Neuronal stem cell (in vitro differentiated cells): ENCODE results near the gene PXK.

ENCODE experiments used
- DNase-seq: peaks from one replicate; pipeline ENCODE4 v3.0.0-alpha.2; 2013; ENCODE audit warnings: low spot score
- H2AFZ ChIP-seq: one replicate; pipeline ENCODE4 v1.6.1; 2013; ENCODE audit warnings: mild to moderate bottlenecking, low read length, inconsistent platforms
- H2AK5ac ChIP-seq: 2 replicates; pipeline ENCODE4 v1.6.1; 2013; ENCODE audit warnings: low read depth, mild to moderate bottlenecking, inconsistent platforms, low read length, moderate library complexity, mixed read lengths
- H2BK120ac ChIP-seq: 2 replicates; pipeline ENCODE4 v1.6.1; 2013; ENCODE audit warnings: low read depth, mild to moderate bottlenecking, inconsistent platforms, low read length, moderate library complexity, mixed read lengths
- H2BK12ac ChIP-seq: one replicate; pipeline ENCODE4 v1.6.1; 2013; ENCODE audit warnings: low read length, inconsistent platforms
- H2BK15ac ChIP-seq: 2 replicates; pipeline ENCODE4 v1.6.1; 2013; ENCODE audit warnings: mild to moderate bottlenecking, low read length, inconsistent platforms, mixed read lengths
- H2BK5ac ChIP-seq: one replicate; pipeline ENCODE4 v1.6.1; 2013; ENCODE audit warnings: inconsistent platforms, mild to moderate bottlenecking, low read length, moderate library complexity
- H3K14ac ChIP-seq: one replicate; pipeline ENCODE4 v1.6.1; 2013; ENCODE audit warnings: low read length, inconsistent platforms
- H3K18ac ChIP-seq: 2 replicates; pipeline ENCODE4 v1.6.1; 2013; ENCODE audit warnings: low read length, inconsistent platforms
- H3K23ac ChIP-seq: 2 replicates; pipeline ENCODE4 v1.6.1; 2013; ENCODE audit warnings: low read depth, mild to moderate bottlenecking, mixed read lengths, low read length, inconsistent platforms; ENCODE audit not compliant: poor library complexity
- H3K27ac ChIP-seq: replicated peaks from 3 replicates; pipeline ENCODE4 v1.5.1; 2013; ENCODE audit warnings: low read length, inconsistent platforms
- H3K27me3 ChIP-seq, 3 experiments: 2 replicates each; pipeline ENCODE4 v1.6.1; 2013; ENCODE audit warnings: low read length in 3 of 3, mild to moderate bottlenecking in 2 of 3, inconsistent platforms in 1 of 3, low read depth in 1 of 3, mixed read lengths in 1 of 3, moderate library complexity in 1 of 3; ENCODE audit not compliant: control insufficient read depth in 3 of 3, insufficient read depth in 3 of 3
- H3K36me3 ChIP-seq, 2 donors: replicated peaks in 1 of 2; 2 replicates each; pipeline ENCODE4 v1.6.1; 2013; ENCODE audit warnings: low read length in 2 of 2; ENCODE audit not compliant: control insufficient read depth in 2 of 2, insufficient read depth in 2 of 2
- H3K4ac ChIP-seq: 2 replicates; pipeline ENCODE4 v1.6.1; 2013; ENCODE audit warnings: inconsistent platforms, mild to moderate bottlenecking, low read length, moderate library complexity
- H3K4me1 ChIP-seq, 2 donors: 1 replicate in 1 of 2; 2 replicates in 1 of 2; pipeline ENCODE4 v1.6.1; 2013; ENCODE audit warnings: low read length in 2 of 2, low read depth in 1 of 2; ENCODE audit not compliant: control insufficient read depth in 2 of 2, insufficient read depth in 1 of 2
- H3K4me2 ChIP-seq: one replicate; pipeline ENCODE4 v1.6.1; 2013; ENCODE audit warnings: mild to moderate bottlenecking, low read length, inconsistent platforms; ENCODE audit not compliant: insufficient read depth, poor library complexity, severe bottlenecking
- H3K4me3 ChIP-seq, 2 donors: 2 replicates each; pipeline ENCODE4 v1.5.1; 2013; ENCODE audit warnings: low read length in 2 of 2, mild to moderate bottlenecking in 2 of 2, inconsistent platforms in 1 of 2, moderate library complexity in 1 of 2
- H3K79me1 ChIP-seq: one replicate; pipeline ENCODE4 v1.6.1; 2013; ENCODE audit warnings: low read depth, mild to moderate bottlenecking, inconsistent platforms, low read length, moderate library complexity
- H3K9ac ChIP-seq: one replicate; pipeline ENCODE4 v1.6.1; 2013; ENCODE audit warnings: mild to moderate bottlenecking, low read depth, low read length, inconsistent platforms; ENCODE audit not compliant: poor library complexity
- H3K9me3 ChIP-seq, 2 donors: replicated peaks in 1 of 2; 2 replicates each; pipeline versions ENCODE3 to v1.6.1; 2013; ENCODE audit warnings: low read length in 2 of 2, mild to moderate bottlenecking in 2 of 2, inconsistent platforms in 1 of 2, low read depth in 1 of 2, mixed read lengths in 1 of 2, moderate library complexity in 1 of 2; ENCODE audit not compliant: control insufficient read depth in 2 of 2, insufficient read depth in 1 of 2
- H4K8ac ChIP-seq: one replicate; pipeline ENCODE4 v1.6.1; 2013; ENCODE audit warnings: low read depth, mild to moderate bottlenecking, inconsistent platforms, low read length, moderate library complexity
- H4K91ac ChIP-seq: one replicate; pipeline ENCODE4 v1.6.1; 2013; ENCODE audit warnings: low read length, low read depth, mild to moderate bottlenecking, inconsistent platforms; ENCODE audit not compliant: poor library complexity
- WGBS, 2 donors: extraction: QIAGEN DNeasy Blood & Tissue Kit; methylation state at CpG; one replicate each; pipeline ENCODE4 v1.1.7; 2013; ENCODE audit warnings: missing lambda C conversion rate in 2 of 2, mixed read lengths in 1 of 2; ENCODE audit not compliant: insufficient read length in 2 of 2, insufficient replicate concordance in 1 of 2; ENCODE audit errors: extremely low coverage in 2 of 2; 5-methylcytosine and 5-hydroxymethylcytosine counted together

PXK gene

DNA sequence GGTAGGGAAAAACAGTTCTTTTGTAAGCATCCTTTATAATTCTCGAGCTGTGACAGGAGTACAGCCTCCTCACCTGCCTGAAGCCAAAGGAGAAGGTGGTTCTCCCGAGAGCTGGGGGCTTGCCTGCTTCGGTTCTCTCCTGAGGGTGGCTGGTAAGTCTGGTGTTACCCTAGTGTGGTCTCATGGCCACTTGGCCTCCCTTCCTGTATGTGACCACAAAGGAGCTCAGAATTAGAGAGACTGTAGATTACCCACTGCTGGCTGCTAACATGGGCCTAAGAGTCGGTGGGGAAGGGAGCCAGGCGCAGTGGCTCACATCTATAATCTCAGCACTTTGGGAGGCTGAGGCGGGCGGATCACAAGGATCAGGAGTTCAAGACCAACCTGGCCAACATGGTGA lies 88.3 kb downstream of the PXK start:
- no CpG with 5 or more reads among the region's 7 CpGs for WGBS, 2 donors
- no peak for DNase-seq
- H3K27me3 ChIP-seq = no peaks in the 10 kb centered on the region
- H4K8ac ChIP-seq = no peak overlapping the region
- H3K4me2 ChIP-seq = no peak overlapping the region
- no peak overlapping the region for H2BK5ac ChIP-seq
- H2BK15ac ChIP-seq = no peak overlapping the region
- H3K79me1 ChIP-seq = no peaks in the 10 kb centered on the region
- H3K9me3 ChIP-seq = no peaks in the 10 kb centered on the region
- H3K4me1 ChIP-seq = peaks cover 0 to 3% of the 10 kb centered on the region in 2 donors
- no peak overlapping the region for H3K4ac ChIP-seq
- no peak overlapping the region for H3K27ac ChIP-seq
- no peak overlapping the region for H2BK12ac ChIP-seq
- no peak overlapping the region for H2AFZ ChIP-seq
- no peak overlapping the region for H3K23ac ChIP-seq
- no peak overlapping the region for H3K18ac ChIP-seq
- H4K91ac ChIP-seq = no peak overlapping the region
- no peak overlapping the region for H2AK5ac ChIP-seq
- H2BK120ac ChIP-seq = no peak overlapping the region
- H3K9ac ChIP-seq = no peak overlapping the region
- no peak overlapping the region for H3K4me3 ChIP-seq
- H3K36me3 ChIP-seq = peaks cover 8 to 51% of the 10 kb centered on the region in 2 donors
- no peak overlapping the region for H3K14ac ChIP-seq

- no peak overlapping the region for H4K91ac ChIP-seq
- no peaks in the 10 kb centered on the region for H3K79me1 ChIP-seq
- no peak overlapping the region for H3K9ac ChIP-seq
- no peaks in the 10 kb centered on the region for H3K9me3 ChIP-seq
- no CpG with 5 or more reads among the region's 8 CpGs for WGBS, 2 donors
- H3K4ac ChIP-seq = no peak overlapping the region
- H3K4me1 ChIP-seq = no peaks in the 10 kb centered on the region
- no peak overlapping the region for H3K4me2 ChIP-seq
- peaks cover 15 to 69% of the 10 kb centered on the region in 2 donors for H3K36me3 ChIP-seq
- no peak overlapping the region for H3K4me3 ChIP-seq
- no peak overlapping the region for H3K18ac ChIP-seq
- H3K23ac ChIP-seq = no peak overlapping the region
- H3K14ac ChIP-seq = no peak overlapping the region
- no peak overlapping the region for H2BK15ac ChIP-seq
- H2AFZ ChIP-seq = no peak overlapping the region
- no peak overlapping the region for H2BK5ac ChIP-seq
- H4K8ac ChIP-seq = no peak overlapping the region
- H3K27ac ChIP-seq = no peak overlapping the region
- no peaks in the 10 kb centered on the region for H3K27me3 ChIP-seq
- no peak overlapping the region for H2BK12ac ChIP-seq
- no peak for DNase-seq
- no peak overlapping the region for H2AK5ac ChIP-seq
- no peak overlapping the region for H2BK120ac ChIP-seq
Measured at GRCh38 chr3:58422756-58423325, 90.1 kb downstream of the PXK start.

DNA sequence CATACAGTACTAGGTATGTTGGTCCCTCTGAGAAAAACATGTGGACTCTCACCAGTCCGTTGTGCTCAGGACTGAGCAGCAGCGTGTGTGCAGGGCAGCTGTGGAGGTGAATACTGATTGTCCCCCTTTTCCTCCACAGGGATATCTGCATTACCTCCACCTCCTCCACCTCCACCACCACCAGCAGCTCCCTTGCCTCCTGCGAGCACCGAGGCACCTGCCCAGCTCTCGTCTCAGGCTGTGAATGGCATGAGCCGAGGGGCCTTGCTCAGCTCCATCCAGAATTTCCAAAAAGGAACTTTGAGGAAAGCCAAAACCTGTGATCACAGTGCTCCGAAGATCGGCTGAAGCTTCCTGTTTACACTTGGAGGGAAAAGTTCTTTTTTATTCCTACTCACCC lies 91.9 kb downstream of the PXK start:
- H2AK5ac ChIP-seq = no peak overlapping the region
- WGBS, 2 donors = no CpG with 5 or more reads among the region's 8 CpGs
- H3K14ac ChIP-seq = no peak overlapping the region
- no peak overlapping the region for H2BK12ac ChIP-seq
- no peak overlapping the region for H2BK120ac ChIP-seq
- no peak for DNase-seq
- no peaks in the 10 kb centered on the region for H3K4me1 ChIP-seq
- H4K8ac ChIP-seq = no peak overlapping the region
- H3K4ac ChIP-seq = no peak overlapping the region
- no peak overlapping the region for H4K91ac ChIP-seq
- H2BK5ac ChIP-seq = no peak overlapping the region
- H3K36me3 ChIP-seq = peaks cover 24 to 87% of the 10 kb centered on the region in 2 donors
- H3K4me3 ChIP-seq = no peak overlapping the region
- no peak overlapping the region for H3K4me2 ChIP-seq
- H3K27me3 ChIP-seq = no peaks in the 10 kb centered on the region
- H3K18ac ChIP-seq = no peak overlapping the region
- no peak overlapping the region for H3K27ac ChIP-seq
- H3K9ac ChIP-seq = no peak overlapping the region
- no peaks in the 10 kb centered on the region for H3K79me1 ChIP-seq
- H2AFZ ChIP-seq = no peak overlapping the region
- no peak overlapping the region for H3K23ac ChIP-seq
- H3K9me3 ChIP-seq = no peaks in the 10 kb centered on the region
- H2BK15ac ChIP-seq = no peak overlapping the region

GRCh38 chr3:58425782-58426181 lies 93.1 kb downstream of the PXK start:
- WGBS, 2 donors = no CpG with 5 or more reads among the region's 2 CpGs
- H3K36me3 ChIP-seq = peaks cover 29 to 97% of the 10 kb centered on the region in 2 donors

More at GRCh38 chr3:58425782-58426181, 93.1 kb downstream of the PXK start:
- no peak overlapping the region for H3K14ac ChIP-seq
- no peaks in the 10 kb centered on the region for H3K9me3 ChIP-seq
- H3K79me1 ChIP-seq = no peaks in the 10 kb centered on the region
- no peak overlapping the region for H3K4me2 ChIP-seq
- DNase-seq = no peak
- no peak overlapping the region for H3K27ac ChIP-seq
- no peak overlapping the region for H2BK15ac ChIP-seq
- H4K8ac ChIP-seq = no peak overlapping the region
- H3K18ac ChIP-seq = no peak overlapping the region
- H2BK5ac ChIP-seq = no peak overlapping the region
- no peaks in the 10 kb centered on the region for H3K27me3 ChIP-seq
- H3K4me1 ChIP-seq = no peaks in the 10 kb centered on the region
- H2AFZ ChIP-seq = no peak overlapping the region
- no peak overlapping the region for H2AK5ac ChIP-seq
- H3K4me3 ChIP-seq = no peak overlapping the region
- no peak overlapping the region for H3K9ac ChIP-seq
- no peak overlapping the region for H2BK120ac ChIP-seq
- no peak overlapping the region for H3K4ac ChIP-seq
- H4K91ac ChIP-seq = no peak overlapping the region
- no peak overlapping the region for H2BK12ac ChIP-seq
- no peak overlapping the region for H3K23ac ChIP-seq
